HG03575 (cell line): Measurements from ENCODE around the gene ARL5C.

Experiments used
- ATAC-seq: cut with Tn5 transposase; IDR thresholded peaks from one replicate; pipeline ENCODE4 v1.9.1; 2021; ENCODE audit not compliant: unreplicated experiment, insufficient number of reproducible peaks, low FRiP score; ENCODE audit errors: extremely low read depth

The ARL5C gene

DNA sequence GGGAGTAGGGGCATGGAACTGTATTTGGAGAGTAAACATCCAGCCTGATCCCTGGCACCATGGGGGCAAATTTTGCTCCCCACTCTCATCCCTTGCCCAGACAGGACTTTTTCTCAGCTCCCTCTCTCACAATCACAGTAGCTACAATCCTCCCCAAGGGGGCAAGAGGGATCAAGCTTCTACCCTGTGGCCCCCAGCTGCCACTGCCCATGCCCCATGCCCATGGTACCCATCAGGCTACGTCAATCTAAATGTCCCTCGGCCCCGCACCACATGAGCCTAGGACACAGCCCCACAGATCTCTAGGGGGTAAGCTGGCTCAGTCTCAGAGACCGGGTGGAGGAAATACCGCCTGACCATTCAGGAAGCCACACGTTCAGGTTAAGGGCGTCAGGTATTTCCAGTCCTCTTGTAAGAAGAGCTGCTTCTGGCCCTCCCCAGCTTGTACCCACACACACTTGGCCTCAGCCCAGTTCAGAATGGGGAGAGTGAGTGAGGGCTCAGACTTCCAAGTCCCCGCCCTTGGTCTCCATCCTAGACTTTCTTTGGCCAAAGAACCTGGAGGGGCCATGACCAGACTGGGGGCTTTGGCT, 29.7 kb upstream of the ARL5C start:
- no peak for ATAC-seq

DNA sequence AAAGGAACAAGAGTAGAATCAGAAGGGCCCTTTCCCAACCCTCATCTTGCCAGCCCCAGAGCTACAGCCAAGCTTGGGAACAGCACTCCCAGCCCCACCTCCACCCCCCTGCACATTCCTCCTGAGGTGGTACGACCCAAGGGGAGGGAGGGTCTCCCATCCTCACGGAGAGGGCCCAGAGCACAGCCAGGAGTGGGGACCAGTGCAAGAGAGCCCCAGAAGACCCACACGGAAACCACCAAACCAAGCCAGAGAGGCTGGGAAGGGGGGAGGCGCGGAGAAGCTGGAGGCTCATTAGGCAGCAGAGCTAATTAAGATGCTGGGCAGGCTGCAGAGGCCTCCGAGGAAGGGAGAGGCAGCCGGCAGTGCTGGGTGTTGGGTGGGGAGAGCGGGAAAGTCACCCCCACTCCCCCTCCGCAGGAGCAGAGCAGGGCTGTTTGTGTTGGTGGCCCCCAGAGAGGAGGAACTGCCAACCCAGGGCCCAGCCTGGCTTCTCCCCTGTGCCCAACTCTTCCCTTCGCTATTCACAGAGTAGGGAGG, 29.1 kb upstream of the ARL5C start:
- ATAC-seq, result no peak

DNA sequence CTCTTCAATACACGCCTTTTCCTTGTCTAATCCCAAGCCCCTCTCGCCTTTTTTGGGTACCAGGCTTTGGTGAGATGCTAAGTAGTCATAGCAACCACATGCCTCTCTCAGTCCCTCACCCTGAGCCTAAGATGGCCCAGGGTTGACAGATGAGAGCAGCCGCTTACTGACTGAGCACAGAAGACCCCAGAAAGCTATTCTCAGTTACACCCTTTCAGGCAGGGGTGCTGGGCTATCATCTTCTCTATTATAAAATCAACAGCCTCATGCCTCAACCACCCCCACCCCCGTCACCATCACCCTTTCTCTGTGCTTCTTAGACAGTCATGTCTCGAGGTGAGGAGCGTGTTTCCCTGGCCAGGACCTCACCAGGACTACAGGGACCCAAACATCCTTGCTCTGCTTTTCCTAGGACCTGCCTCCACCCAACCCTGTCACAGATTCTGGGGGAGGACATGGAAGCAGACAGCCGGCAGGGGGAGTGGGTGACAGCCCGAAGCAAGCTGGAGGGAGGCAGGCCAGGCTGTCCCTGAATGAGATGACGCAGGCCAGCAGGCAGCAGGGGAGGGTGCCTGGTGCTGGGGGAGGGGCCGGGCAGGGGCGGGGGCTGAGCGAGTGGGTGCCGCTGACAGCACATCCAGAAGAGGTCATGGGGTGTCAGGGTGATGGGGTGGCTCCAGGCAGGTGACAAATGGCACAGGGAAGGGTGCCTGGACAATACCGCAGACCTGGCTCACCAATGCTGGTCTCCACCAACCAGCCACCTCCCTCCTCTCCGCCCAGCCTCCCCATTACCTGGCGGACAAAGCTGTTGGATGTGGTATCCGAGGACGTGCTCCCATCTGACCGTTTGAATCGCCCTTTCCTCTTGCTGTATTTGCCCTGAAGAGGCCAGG, 28.4 kb upstream of the ARL5C start:
- ATAC-seq, result no peak

DNA sequence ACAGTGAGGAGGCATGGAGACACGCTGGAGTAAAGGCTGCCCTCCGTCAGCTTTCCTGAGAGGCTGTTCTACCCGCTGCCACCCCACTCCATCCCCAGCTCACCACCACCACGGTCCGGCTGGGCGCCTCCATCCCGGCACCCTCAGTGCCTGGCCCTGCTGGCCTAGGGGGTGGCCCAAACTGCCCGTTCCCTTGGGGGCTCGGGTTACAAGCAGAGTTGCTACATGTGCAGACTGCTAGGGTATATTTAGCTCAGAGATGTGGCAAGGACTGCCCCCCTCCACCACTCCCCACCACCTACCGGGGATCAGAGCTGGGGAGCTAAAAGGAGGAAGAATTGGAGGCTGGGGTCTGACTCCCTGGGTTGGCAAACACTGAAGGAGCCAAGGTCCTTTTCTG, 27.4 kb upstream of the ARL5C start:
- ATAC-seq, result no peak

DNA sequence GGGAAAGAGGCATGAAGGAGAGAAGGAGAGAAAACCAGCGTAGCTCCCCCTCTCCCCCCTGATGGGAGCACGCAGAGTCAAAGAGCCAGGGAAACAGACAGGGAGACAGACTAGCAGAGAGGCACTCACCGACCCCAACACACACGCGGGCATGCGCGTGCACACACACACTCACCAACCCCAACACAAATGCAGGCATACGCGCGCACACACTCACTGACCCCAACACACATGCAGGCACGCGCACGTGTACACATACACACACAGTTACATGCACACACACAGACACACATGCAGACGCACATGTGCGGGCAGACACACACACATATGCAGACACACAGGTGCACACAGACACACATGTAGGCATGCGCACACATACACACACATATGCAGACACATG, 26.9 kb upstream of the ARL5C start:
- no peak for ATAC-seq

DNA sequence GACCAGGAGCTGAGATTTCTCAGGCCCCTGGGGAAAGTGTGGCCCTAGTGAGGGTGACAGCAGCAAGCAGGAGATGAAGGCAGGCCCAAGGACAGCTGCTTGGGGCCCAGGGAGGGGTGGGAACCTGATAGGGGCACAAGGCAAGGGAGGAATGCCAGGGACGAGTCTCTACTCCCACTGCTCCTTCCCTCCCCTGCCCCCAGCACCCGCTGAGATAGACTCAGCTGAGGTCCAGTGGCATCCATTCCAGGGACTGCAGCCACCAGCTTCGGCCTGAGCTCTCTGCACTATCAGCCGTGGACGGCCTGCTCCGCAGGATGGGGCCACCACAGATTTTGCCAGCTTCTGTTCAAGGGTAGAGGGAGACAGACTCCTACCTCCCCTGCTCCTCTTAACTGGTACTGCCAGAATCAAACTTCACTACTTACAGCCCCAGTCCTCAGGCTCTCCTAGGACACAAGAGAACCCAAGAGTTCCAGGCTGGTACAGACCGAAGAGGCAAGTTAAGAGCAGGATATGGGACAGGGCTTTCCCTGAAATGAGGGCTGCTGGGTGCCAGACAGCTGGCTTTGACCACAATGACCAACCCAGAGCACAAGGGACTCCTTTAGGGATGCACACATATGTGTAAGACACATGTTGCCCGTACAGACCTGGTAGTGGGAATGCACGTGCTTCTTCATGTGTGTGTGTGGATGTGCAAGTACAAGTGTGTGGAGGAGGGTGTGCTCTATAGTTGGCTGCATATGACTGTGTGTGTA, 26.0 kb upstream of the ARL5C start:
- no peak for ATAC-seq

DNA sequence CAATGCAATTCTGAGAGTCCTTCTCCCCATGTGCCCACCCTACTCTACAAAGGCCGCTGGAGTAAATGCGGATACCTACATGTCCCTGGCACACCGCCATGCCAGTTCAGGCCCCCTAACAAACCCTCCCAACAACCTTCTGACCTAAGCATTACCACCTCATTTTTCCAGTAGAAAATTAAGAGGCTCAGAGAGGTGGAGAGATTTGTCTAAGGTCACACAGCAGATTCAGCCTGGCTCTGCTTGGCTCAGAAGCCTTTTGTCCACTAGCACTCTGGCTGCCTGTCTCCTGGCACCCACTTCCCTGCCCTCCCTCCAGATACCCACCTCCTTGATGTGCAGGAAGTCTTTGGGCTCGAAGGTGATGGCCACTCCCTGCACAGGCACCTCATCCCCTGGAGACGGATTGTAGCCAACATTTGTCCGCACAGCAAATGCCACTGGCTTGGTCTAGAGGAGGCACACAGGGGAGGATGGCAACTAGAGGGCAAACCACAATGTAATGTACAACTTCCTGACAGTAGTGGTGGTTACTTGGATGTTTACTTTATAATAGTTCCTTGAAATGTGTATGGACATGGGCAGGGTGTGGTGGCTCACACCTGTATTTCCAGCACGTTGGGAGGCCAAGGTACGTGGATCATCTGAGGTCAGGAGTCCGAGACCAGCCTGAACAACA, 21.3 kb upstream of the ARL5C start:
- no peak for ATAC-seq

DNA sequence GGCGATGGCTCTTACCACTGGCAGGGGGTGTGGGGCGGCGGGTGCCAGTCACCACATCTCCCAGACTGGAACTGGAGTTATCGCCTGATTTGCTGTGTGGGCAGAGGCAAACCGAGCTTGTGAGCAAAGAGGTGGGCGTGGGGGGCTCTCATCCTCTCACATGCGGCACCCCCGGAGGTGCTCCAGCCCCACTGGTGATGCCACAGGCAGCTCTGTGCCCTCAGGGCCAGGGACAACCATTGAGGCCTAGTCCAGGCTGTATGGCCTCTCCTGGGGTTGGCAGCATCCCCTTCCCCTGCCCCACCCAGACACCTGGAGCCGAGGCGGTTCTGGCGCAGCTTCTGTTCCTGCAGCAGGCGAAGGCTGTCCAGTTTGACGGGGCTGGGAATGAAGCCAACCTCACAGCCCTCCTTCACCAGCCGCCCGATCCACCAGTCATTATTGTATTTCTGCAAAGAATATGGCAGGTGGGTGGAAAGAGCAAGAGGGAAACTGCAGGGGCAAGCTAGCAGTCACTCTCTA, 20.6 kb upstream of the ARL5C start:
- no peak for ATAC-seq

DNA sequence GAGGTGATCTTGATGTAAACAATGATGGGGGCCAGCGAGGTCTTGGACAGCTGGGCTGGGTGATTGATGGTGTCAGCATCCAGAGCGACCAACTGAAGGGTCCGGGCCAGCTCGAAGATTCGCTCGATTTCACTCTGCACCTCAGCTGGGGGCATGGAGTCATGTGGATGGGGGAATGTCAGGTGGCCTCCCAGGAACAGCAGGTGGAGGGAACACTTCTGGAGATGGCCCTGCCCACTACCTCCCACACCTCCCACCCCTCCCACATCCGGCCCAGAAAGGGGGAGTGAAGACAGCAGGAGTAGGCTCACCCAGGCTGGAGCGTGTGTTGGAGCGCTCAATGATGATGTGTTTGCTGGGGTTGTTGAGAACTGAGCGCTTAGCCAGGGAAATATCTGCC, 17.8 kb upstream of the ARL5C start:
- no peak for ATAC-seq

DNA sequence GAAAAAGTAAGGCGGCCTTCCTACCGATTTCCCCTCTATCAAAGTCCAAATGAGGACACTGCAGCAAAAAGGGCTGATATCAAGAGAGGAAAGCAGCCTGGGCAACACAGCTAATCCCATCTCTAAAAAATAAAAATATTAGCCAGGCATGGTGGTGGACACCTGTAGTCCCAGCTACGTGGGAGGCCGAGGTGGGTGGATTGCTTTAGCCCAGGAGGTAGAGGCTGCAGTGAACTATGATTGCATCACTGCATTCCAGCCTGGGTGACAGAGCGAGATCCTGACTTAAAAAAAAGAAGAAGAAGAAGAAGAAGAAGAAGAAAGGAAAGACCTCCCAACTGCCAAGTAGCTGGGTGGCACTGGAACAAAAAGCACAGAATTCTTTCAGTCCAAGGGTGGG, 17.1 kb upstream of the ARL5C start:
- no peak for ATAC-seq

DNA sequence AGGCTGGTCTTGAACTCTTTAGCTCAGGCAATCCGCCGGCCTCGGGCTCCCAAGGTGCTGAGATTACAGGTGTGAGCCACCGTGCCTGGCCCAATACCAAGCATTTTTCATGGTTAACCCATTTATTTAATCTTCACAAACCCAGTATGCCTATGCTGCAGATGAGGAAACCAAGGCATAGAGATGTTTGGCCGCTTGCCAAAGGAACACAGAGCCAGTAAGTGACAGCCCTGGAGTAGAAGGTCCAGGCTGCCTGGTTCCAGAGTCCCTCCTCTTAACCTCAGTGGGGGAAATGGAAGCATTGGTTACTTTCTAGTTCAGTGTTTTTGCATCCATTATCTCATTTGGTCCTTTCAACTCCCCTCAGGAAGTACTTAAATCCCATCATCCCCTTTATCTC, 15.3 kb upstream of the ARL5C start:
- ATAC-seq, result no peak

DNA sequence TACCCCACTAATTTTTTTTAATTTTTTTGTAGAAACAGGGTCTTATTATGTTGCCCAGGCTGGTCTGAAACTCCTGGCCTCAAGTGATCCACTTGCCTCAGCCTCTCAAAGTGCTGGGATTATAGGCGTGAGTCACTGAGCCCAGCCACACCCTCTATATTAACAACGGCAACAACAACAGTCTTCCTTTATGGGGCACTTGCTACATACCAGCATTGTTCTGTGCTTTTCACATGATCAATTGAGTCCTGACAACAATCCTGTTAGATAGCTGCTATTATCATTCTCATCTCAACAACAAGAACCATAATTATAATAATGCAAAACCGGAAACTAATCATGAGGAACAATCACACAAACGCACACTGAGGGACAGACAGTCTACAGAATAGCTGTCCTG, 12.6 kb upstream of the ARL5C start:
- no peak for ATAC-seq

DNA sequence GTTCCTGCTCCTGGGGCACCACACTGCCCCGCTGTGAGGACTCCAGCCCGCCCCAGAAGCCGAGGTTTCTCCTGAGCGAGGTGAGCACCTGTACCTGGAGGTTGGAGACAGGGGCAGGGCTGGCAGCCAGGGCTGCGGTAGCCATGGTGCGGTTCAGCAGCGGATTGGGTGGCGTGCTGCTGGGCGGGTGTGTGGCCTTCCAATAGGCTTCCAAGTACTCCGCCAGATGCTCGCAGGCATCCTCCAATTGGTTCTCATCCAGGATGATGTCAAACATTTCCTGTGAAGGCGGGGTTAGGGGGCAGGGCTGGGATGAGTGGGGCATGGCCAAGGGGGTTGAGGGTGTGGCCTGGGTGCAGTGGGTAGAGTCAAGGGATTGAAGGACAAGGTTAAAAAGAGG, 11.3 kb upstream of the ARL5C start:
- ATAC-seq, result no peak

DNA sequence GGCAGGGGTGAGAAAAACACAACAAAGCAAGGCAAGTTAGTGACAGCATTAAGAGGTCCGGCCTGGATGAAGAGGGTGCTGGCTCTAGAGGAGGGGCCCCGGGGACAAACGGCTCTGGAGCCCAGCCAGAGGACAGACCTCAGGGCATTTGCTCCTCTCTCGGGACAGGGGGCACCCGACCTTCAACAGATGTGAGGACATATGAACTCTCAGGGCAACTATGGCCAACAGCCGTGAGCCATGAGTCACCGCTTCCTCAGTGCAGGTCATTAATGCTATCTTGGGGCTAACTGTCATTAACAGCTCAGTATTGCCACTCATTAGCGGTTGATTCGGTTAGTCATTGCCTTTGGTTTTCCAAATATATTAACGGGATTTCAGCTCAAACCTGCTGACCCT, 9.7 kb upstream of the ARL5C start:
- ATAC-seq, result no peak

DNA sequence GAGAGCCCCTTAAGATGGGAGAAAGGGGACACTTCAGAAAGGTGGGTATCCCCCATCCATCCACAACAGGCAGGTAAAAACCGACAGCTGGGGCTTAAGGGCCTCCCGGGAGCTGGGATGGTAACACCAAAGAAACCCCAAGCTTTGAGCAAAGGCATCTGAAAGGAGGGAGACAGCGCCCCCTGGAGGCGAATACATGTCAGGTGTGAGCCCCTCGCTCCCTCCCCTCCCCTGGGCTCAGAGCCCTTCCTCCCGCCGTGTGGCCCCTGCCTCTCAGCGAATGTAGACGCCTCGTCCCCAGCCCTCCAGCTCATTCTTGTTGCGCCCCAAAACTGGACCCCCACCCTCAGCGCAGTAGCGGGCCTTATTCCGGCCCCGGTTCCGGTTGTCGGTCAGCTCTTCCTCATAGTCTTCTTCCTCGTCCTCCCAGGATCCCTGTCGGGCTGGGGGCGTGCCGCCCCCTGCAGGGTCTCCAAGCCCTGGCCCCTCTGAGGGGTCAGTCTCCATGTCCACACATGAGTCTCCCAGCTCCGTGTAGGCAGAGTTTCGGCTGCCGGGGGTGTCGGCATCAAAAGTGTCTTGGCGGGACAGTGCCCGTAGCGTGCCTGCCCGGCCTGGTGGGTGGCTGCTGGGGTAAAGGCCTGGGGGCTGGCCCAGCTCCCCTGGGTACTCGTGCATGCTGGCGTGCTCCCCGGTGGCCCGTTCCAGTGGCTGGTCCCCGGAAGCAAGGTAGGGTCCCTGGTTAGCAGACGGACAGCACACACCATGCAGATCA, 9.1 kb upstream of the ARL5C start:
- no peak for ATAC-seq

DNA sequence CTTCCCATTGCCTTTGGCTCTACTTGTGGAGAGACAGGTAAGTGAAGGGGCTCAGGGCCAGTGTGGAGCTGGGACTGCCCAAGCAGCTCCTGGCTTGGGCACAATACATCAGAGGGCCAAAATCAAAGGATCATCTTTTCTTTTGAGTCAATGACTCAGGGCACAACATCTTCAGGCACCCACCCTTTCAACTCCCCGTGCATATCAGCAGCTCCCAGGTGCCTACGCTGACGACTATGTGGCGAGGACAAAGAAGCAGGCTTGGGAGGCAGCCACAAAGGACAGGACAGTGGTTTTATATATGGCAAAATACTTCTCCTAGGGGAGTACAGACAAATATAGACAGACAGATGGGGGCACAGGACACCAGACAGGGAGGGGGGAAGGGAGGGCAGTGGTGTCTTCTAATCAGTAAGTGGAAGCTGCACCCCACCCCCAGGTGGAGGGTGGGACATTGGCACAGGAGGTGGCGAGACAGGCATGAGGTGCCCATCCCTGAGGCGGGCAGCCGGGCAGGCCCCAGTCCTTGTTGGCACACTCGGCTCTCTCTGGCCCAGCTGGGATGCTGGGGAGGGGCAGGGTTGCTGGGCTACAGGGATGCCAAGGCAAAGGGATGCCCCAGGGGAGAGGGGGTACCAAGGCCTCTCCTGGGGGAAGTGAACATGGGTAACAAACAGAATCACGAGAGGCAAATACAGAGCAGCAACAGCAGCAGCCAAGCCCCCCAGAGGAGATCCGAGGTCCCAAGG, 7.7 kb upstream of the ARL5C start:
- ATAC-seq, result no peak

DNA sequence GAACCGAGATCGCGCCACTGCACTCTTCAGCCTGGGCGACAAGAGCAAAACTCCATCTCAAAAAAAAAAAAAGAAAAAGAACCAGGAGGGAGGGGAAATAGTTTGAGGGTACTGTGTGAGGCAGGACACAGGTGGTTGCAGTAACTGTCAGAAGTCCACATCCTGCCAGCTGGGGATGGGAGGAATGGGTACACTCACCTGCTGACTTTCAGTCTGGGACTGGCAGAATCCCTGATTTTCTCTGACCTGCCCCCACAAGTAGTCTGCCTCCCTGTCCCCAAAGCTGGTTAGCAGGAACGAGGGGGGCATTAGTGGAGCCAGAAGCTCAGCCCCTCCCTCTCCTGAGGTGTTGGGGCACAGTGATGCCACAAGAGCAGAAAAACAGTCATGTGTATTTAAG, 7.1 kb upstream of the ARL5C start:
- no peak for ATAC-seq

DNA sequence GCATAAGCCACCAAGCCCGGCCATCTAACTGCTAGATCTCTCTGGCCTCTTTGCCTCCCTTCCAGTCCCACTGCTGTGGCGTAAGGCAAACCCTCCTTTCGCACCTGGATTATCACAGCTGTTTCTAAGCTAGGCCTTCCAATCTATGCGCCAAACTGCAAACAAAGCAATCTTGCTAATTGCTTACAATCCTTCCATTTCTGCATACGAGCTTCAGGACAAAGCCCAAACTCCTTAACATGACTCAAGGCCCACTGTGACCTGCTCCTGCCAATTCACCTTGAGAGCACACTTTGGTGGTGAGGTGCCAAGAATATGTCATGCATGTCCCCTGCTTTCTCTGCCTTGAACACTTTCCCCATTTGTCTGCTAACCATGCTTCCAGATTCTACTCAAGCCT, 6.0 kb upstream of the ARL5C start:
- no peak for ATAC-seq
